Renal cortex interstitium (tissue), 11 donors: Measurements from ENCODE around the gene MBLAC1. TPM values are rescaled to one million over a fixed set of nuclear protein-coding genes. Genes with fewer than 3 reads are reported as not detected.
A peak's percentile ranks its signal among the peaks of the same experiment; 100 is the strongest.
"Not testable (repeated sequence)": the region's sequence is repeated elsewhere in the genome, so short reads cannot be mapped to it uniquely, and the experiment has no call there.

Experiments used
- DNase-seq, 11 donors: peaks; one replicate each; pipeline ENCODE4 v3.0.0-alpha.2; 2013; ENCODE audit warnings: low read depth in 9 of 11, low spot score in 4 of 11; ENCODE audit errors: extremely low read depth in 1 of 11
- polyA plus RNA-seq, 3 donors: library from polyadenylated mRNA; unstranded; fragments of 120-200 nt; gene quantifications; one replicate each; pipeline ENCODE4 v1.2.1, GENCODE V29; 2013; ENCODE audit not compliant: insufficient read length in 3 of 3

MBLAC1 gene
- polyA plus RNA-seq, 3 donors, result 0.79 to 1.9 (median 1.8) TPM

GRCh38 chr7:100141555-100141949 lies 14.8 kb downstream of the MBLAC1 start:
- no peak for DNase-seq

DNA sequence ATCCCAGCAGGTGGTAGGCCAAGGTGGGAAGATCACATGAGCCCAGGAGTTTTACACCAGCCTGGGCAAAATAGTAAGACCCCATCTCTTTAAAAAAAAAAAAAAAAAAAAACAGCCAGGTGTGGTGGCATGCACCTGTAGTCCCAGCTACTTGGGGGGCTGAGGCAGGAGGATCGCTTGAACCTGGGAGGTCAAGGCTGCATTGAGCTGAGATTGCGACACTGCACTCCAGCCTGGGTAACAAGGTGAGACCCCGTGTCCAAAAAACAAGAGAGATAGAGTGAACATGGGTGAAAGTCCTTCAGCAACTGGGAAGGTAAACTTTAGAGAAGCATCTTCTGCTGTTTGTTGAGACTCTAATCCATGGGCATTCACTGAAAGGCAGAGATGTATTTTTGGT lies 15.7 kb downstream of the MBLAC1 start:
- DNase-seq, result no peak

DNA sequence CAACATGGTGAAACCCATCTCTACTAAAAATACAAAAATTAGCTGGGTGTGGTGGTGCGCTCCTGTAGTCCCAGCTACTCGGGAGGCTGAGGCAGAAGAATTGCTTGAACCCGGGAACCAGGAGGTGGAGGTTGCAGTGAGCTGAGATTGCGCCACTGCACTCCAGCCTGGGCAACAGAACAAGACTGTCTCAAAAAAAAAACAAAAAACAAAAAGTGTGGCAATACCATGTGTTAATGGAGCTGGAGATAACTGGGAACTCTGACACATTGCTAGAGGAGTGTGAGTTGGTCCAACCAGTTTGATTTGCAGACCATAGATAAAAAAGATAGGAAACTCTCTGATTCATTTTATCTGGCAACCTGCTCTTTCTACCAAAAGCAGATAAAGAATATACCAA lies 19.6 kb downstream of the MBLAC1 start:
- DNase-seq, result not testable (repeated sequence)

DNA sequence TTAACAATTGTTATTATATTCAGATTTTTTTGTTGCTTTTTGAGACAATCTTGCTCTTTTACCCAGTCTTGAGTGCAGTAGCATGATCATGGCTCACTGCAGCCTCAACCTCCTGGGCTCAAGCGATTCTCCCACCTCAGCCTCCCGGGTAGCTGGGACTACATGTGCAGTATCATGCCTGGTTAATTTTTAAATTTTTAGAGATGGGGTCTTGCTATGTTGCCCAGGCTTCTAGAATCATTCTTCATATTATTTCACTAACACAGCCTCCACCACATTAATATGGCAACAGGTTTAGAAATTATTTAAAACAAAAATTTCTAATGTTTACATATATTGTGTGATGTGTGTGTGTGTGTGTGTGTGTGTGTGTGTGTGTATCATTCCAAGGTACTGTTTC lies 20.5 kb downstream of the MBLAC1 start:
- no peak for DNase-seq

DNA sequence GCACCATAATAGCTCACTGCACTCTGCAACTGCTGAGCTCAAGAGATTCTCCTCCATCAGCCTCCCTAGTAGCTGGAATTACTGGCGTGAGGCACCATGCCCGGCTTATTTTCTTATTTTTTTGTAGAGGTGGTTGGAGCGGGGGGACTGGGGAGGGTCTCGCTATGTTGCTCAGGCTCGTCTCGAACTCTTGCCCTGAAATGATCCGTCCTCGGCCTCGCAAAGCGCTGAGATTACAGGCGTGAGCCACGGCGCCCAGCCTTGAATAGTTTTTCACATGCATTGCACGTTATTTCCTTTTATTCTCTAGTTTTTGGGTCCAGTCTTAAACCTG lies 21.4 kb downstream of the MBLAC1 start:
- DNase-seq, result no peak

- DNase-seq, result peak; percentile 91 to 99 (median 97)
Measured at GRCh38 chr7:100148559-100149328, 22.0 kb downstream of the MBLAC1 start, which contains the start of gene LAMTOR4. Gene LAMTOR4, plus strand, starts transcription at chr7:100148918. Its CDS starts 55 bp downstream, at chr7:100148973.

DNA sequence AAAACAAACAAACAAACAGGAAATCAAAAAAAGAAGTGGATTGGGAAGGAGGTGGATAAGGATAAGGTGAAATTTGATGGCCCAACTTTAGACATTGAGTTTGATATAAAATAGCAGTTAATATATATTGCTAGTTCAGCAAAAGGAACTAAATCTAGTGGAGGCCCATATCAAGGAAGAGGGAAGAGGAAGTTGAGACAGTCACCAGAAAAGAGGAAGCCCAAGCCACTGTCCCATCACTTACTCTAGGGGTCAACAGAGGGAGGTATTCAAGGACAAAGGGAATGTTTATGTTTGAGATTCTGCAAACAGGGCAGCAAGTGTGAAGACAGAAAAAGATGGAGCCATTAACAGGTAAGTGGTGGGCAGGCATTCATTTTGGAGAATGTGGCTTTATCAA lies 25.6 kb downstream of the MBLAC1 start:
- DNase-seq, result no peak

DNA sequence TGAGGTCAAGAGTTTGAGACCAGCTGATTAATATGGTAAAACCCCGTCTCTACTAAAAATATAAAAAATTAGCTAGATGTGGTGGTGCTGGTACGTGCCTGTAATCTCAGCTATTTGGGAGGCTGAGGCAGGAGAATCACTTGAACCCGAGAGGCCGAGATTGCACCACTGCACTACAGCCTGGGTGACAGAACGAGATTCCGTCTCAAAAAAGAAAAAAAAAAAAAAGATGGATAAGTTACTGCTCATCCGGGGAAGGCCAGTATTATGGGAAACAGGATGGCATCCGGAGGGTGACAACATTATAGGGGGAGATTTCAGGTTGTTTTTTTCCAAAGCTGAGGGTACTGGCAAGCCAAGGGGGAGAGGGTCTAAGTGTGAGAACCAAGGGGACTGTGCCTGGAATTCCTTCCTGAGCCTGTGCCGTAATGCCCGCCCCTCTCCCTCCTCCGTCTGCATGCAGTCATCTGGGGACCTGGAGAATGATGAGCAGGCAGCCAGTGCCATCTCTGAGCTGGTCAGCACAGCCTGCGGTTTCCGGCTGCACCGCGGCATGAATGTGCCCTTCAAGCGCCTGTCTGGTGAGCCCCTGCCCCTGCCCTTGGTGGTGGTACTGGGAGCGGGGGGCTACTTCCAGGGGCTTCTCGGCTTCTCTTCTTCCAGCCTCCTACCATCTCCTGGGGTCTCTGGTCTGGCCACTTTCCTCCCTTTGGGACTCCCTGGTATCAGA lies 26.3 kb downstream of the MBLAC1 start:
- DNase-seq, result no peak

DNA sequence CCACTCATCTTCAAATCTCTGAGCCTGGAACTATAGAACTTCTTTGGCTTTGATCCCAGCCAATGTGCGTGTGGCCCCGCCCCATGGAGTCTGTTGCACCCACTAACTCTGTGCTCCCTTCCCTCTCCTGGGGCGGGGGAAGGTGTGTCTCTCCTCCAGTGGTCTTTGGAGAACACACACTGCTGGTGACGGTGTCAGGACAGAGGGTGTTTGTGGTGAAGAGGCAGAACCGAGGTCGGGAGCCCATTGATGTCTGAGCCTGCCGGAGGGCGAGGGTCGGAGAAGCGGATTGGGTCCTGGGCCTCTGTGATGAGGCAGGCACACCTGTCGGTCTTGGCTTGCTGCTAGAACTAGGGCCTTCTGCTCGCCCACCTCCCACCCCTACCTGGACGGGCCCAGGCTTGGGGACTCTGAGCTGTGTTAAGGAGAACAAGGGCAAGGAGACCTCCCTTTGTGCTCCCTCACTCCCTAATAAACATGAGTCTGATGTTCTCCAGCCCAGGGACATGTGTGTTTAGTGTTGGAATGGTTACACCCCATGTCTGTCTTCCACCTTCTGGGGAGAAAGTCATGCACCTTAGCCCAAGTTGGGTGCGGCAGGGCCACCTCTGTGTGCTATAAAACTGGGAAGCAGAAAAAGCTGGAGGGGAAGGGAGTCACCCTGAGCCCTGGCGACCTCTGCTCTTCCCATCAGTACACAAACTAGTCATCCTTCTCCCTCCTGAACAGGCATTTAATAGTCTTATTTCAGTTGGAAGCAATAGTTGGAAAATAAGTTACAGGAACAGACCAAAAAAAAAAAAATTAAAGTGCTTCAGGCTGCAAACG lies 27.2 kb downstream of the MBLAC1 start:
- DNase-seq, result no peak

- no peak for DNase-seq
Measured at GRCh38 chr7:100154651-100155491, 28.1 kb downstream of the MBLAC1 start.

DNA sequence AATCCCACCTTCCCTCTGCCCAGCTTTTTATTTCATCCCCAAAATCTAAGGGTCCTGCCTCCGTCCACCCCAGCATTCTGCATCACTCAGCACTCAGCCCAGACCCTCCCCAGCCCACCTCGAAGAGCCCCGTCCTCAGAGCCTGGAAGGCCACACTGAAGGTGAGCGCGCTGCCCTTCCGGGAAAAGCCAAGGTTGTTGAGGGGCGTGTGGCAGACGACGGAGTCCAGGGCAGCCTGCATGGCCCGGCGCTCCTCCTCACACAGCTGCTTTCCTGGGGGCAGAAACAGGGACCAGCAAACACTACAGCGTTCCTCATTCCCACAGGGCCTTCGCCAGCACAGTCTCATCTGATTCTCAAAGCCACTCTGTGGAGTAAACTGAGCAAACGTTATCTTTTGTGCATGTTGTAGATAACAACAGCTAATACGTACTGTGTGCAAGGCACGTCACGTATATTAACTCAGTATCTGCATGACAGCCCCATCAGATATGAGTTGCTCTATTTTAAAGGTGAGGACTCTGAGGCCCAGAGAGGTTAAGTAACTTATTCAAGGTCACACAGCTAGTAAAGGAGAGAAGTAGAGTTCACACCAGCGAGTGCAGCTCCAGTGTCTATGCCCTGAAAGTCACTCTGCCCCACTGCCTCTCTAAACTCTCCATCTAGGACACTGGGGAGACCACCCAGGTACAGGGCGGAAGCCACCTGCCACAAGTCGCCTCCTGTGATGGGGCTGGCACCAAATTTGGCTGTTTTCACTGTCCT lies 29.0 kb downstream of the MBLAC1 start:
- no peak for DNase-seq

DNA sequence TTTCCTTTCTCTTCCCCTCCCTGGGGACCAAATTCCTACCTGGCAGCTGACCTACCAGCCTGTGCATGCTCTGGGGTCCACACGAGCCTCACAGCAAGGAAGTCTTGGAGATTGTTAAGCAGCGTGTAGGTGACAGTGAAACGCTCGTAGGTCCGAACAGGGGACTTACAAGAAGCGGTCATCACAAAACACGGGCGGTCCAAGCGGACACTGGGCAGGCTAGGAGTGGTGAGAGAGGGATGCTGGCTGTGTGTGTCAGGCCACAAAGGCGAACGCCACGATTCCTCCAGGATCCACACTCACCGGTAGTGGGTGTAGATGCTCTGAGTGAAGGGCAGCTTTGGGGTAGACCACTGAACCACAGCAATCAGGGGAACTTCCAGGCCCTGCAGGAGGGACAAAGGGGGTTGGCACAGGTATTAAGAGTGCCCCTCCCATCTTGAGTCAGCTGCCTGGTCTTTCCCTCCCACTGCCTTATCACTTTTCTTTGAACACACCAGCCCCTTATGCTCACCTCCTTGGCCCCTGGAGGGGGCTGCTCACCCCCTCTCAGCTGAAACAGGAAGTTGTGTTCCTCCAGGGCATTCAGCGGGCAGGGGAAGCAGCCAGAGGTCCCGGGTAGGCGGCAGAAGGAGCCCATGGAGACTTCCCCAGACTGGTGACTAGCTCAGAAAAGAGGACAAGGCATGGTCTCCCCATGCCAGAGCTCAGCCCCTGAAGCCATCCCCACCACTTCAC lies 29.7 kb downstream of the MBLAC1 start:
- DNase-seq, result no peak

DNA sequence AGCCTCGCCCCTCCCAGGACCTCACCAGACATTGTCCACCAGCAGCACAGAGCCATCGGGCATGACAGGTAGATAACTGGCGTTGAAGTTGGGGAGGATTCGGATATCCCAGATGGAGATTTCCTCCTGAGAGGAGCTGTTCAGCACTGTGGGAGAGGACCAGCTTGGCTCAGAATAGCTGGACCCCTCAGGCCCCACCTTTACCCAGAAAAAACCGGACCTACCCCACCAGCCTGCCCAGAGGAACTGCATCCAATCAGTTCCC lies 30.2 kb downstream of the MBLAC1 start:
- DNase-seq, result no peak

DNA sequence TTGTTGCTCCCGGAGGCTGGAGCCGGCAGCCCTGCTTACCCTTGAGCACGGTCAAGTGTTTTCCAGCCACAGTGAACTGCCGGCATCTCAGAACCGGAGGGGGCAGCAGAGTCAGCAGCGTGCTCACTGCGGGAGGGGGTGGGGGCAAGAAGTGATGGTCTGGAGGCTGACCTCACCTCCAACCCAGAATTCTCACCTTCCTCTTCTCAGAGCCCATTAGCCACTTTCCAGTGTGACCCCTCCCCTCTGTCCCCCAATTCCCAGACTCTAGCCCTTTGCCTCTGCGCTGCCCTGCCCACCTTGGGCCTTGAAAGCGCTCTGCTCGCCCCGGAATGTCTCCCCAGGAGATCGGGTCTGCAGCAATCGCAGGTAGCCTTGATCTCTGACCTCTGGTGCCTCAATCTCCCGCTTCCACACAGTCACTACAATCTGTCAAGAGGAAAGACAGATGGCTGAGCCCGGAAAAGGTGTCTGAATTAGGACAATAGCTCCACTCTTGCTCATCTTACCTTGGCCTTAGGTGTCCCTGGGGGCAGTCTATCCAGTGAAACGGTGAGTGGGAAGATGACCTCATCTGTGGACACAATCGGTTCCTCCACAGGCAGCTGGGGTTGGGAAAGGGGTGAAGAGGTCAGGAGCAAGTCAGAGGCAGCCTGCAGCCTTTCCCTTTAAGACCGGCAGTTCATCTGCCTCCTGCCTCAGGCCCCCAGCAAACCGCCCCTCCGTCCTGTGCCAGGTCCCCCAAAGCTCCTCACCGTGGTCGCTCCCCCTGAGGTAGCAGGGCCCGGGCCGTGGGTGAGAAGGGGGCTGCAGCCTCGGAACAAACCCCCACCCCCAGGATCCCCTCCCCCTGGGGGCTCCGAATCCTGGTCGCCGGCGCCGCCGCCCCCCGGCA lies 30.8 kb downstream of the MBLAC1 start:
- DNase-seq, result no peak

DNA sequence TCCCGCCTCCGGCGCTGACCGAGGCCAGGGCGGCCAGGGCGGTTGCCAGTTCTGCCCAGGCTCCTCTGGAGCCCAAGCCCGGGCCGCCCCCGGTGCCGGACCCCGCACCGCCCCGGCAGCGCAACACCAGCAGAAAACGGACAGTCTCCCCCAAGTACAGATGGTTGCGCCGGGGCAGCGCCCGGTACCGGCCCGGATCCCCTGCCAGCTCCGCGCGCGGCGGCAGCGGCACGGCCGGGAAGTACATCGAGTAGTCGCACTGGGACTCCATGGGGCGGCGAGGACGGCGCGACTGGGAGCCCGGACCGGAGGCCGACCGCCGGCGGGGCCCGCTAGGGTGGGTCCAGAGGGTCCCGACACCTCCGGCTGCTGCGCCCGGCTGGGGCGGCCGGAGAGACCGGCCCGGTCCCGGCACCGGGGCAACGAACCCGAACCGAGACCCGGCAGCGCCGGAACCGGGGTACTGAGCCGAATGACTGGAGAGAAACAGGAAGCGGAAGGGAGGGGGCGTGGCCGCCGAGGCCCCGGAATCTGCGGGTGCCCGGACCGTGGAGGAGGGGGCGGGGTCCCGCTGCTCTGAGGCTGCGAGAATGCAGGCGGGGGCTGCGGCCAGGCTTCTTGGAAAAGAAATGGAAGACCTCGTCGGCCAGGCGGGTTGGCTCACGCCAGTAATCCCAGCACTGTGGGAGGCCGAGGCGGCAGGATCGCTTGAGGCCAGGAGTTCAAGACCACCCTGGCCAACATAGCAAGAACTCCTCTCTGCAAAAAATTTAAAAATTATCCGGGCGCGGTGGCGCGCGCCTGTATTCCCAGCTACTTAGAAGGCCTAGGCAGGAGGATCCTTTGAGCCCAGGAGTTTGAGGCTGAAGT lies 31.7 kb downstream of the MBLAC1 start, which contains the start of gene TRAPPC14:
TRAPPC14 (minus strand) TSS at position 495 of the 870 bp plus-strand sequence; CDS start at position 271, 224 bp downstream.
- DNase-seq, result peak; percentile 79 to 91 (median 86)

DNA sequence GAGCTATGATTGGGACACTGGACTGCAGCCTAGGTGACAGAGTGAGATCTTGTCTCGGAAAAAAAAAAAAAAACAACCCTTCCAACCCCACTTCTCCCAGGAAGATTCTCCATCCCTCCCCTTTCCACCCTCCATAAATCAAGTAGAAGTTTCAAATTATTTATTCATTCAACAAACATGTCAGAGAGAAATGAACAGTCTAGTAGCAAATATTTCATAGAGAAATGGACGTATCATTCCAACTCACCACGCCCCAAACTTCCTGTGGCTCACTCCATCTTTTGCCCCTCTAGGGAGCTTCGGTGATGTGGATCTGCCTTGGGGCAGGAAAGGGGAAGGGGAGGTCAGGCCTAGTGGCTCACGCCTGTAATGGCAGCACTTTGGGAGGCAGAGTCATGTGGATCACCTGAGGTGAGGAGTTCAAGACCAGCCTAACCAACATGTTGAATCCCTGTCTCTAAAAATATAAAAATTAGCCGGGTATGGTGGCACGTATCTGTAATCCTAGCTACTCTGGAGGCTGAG lies 32.4 kb downstream of the MBLAC1 start:
- no peak for DNase-seq
